Measurements from ENCODE around the gene S1PR2. TPM values are rescaled to one million over a fixed set of nuclear protein-coding genes. Genes with fewer than 3 reads are reported as not detected.

Gene S1PR2
- total and polyA plus RNA-seq, 2 donors (not counting 3 experiments of a cell fraction or from before 2014, with no cell fraction given) = 0.70 to 1.0 TPM

DNA sequence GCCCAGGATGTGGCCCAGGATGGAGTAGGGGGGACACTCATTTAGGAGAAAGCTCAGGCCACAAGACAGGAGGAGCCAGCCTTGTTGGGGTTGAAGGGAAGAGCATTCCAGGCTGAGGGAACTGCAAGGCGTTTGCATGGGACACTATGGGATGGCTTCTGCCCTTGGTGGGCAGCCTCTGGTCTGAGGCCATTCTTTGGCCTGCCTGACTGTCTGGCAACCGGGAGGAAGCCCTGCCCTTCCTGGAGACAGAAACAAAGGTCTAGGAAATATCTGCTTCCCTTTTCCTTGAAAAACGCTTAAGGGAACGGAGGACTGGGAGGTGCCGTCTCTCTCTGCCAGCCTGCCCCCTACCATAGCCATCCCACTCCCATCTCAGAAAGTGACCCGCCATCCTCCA, 36.9 kb upstream of the S1PR2 start:
- CTCF ChIA-PET = interaction anchor here (0.6 to 9.0 kb wide), 4 partner anchors 10 to 216 kb away, joined by 4 to 411 read pairs (median 66); no protein-coding TSS in a partner anchor
- peaks cover 36% of the 10 kb centered on the region for H3K4me1 ChIP-seq (ENCODE audit: control insufficient read depth, extremely low read depth, insufficient read depth, low read length)
- TF ChIP-seq POLR2AphosphoS5 (IDR thresholded peaks at IDR 0.05; ENCODE audit: insufficient read depth, low read depth, low read length) (peak; percentile 20), GATA2 (IDR thresholded peaks at IDR 0.05; ENCODE audit: insufficient read depth, insufficient read length, low read depth, low read length) (no peak), FOS (IDR thresholded peaks at IDR 0.05; ENCODE audit: borderline replicate concordance, insufficient read depth, low read length) (no peak), EZH2 (IDR thresholded peaks at IDR 0.05; ENCODE audit: borderline replicate concordance, low read depth, low read length, severe bottlenecking) (no peak), JUN (IDR thresholded peaks at IDR 0.05; ENCODE audit: borderline replicate concordance, insufficient read depth, insufficient read length, low read depth) (no peak), POLR2A (IDR thresholded peaks at IDR 0.05; ENCODE audit: low read depth, low read length) (no peak), MYC (IDR thresholded peaks at IDR 0.05; ENCODE audit: low read depth, low read length) (no peak)
- TF ChIP-seq, protein P1, sequence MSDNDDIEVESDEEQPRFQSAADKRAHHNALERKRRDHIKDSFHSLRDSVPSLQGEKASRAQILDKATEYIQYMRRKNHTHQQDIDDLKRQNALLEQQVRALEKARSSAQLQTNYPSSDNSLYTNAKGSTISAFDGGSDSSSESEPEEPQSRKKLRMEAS (IDR thresholded peaks at IDR 0.05; ENCODE audit: insufficient read depth, insufficient read length) = no peak
- TF ChIP-seq, protein P2, sequence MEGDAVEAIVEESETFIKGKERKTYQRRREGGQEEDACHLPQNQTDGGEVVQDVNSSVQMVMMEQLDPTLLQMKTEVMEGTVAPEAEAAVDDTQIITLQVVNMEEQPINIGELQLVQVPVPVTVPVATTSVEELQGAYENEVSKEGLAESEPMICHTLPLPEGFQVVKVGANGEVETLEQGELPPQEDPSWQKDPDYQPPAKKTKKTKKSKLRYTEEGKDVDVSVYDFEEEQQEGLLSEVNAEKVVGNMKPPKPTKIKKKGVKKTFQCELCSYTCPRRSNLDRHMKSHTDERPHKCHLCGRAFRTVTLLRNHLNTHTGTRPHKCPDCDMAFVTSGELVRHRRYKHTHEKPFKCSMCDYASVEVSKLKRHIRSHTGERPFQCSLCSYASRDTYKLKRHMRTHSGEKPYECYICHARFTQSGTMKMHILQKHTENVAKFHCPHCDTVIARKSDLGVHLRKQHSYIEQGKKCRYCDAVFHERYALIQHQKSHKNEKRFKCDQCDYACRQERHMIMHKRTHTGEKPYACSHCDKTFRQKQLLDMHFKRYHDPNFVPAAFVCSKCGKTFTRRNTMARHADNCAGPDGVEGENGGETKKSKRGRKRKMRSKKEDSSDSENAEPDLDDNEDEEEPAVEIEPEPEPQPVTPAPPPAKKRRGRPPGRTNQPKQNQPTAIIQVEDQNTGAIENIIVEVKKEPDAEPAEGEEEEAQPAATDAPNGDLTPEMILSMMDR (IDR thresholded peaks at IDR 0.05; ENCODE audit: extremely low read depth in 1 of 2, insufficient read depth in 1 of 2, low read depth in 1 of 2, low read length in 2 of 2) = no peak
- no peak overlapping the region for H3K4me3 ChIP-seq (replicated peaks in 1 of 3; ENCODE audit: insufficient read depth in 1 of 3, low read depth in 1 of 3, low read length in 3 of 3)
- dilution Hi-C loops (cut with MboI; ENCODE audit: extremely low pct_ligation_motif_present, low sequenced_read_pairs) = no loop called here
- H3K4me2 ChIP-seq (ENCODE audit: insufficient read depth, low read length) = peak overlapping the region; percentile 15
- POLR2A ChIA-PET = interaction anchor here (0.5 kb wide), 1 partner anchor 280 kb away, joined by 8 read pairs; no protein-coding TSS in a partner anchor
- no TSS peak for BruUV-seq (replicated peaks)
- FAIRE-seq (peak; percentile 81), DNase-seq (ENCODE audit: low read depth, low spot score) (peak; percentile 37)
- peak overlapping the region; percentile 55 for H3K27ac ChIP-seq (ENCODE audit: insufficient read depth, low read depth, low read length)
- H3K27me3 ChIP-seq (ENCODE audit: control insufficient read depth in 2 of 2, insufficient read depth in 2 of 2, low read length in 2 of 2) = no peaks in the 10 kb centered on the region
- H4K20me1 ChIP-seq (replicated peaks; ENCODE audit: control insufficient read depth, extremely low read depth, insufficient read depth, low read length) = no peaks in the 10 kb centered on the region
- H3K9me1 ChIP-seq (replicated peaks; ENCODE audit: control insufficient read depth, extremely low read depth, insufficient read depth, low read length) = no peaks in the 10 kb centered on the region
- peak overlapping the region; percentile 19 for H3K9ac ChIP-seq (replicated peaks; ENCODE audit: extremely low read depth, insufficient read depth, low read length)
- no peaks in the 10 kb centered on the region for H3K36me3 ChIP-seq (ENCODE audit: control insufficient read depth in 2 of 2, extremely low read depth in 1 of 2, insufficient read depth in 2 of 2, low read length in 2 of 2)
- H3K79me2 ChIP-seq (ENCODE audit: control insufficient read depth, insufficient read depth, low read length) = no peaks in the 10 kb centered on the region
- intact Hi-C loops (cut with micrococcal nuclease) = loop anchor here (1.0 to 2.0 kb wide), 2 partner anchors 9 to 113 kb away; partner anchors contain the start of gene TYK2
- H2AFZ ChIP-seq (ENCODE audit: low read depth, low read length) = peak overlapping the region; percentile 67
- H3K9me3 ChIP-seq (replicated peaks; ENCODE audit: control insufficient read depth, insufficient read depth, low read length) = no peaks in the 10 kb centered on the region
